ENCODE data around the gene FGFR2. TPM values are rescaled to one million over a fixed set of nuclear protein-coding genes. Genes with fewer than 3 reads are reported as not detected.

FGFR2 gene
- total RNA-seq, 4 donors from 2014 or later = 105 to 222 (median 155) TPM

- Histone ChIP-seq H3K9me3 (no peaks in the 10 kb centered on the region), H3K36me3 (no peaks in the 10 kb centered on the region), H3K4me1 (no peaks in the 10 kb centered on the region), H3K4me3 (no peak overlapping the region), H3K27ac (no peak overlapping the region), H3K27me3 (no peaks in the 10 kb centered on the region)
- no peak for DNase-seq (ENCODE audit: low spot score in 2 of 2)
- no peak for TF ChIP-seq EP300 (IDR thresholded peaks at IDR 0.05)
- no peak for TF ChIP-seq POLR2AphosphoS5 (IDR thresholded peaks at IDR 0.05)
- no peak for TF ChIP-seq CTCF (IDR thresholded peaks at IDR 0.05)
- WGBS = 64% methylated on average over 15 of the region's 19 CpGs
These were observed 128.2 kb downstream of the FGFR2 start for GRCh38 chr10:121469797-121470606.

- Histone ChIP-seq H3K9me3 (no peaks in the 10 kb centered on the region), H3K4me3 (no peak overlapping the region), H3K4me1 (no peaks in the 10 kb centered on the region), H3K36me3 (no peaks in the 10 kb centered on the region), H3K27ac (no peak overlapping the region), H3K27me3 (no peaks in the 10 kb centered on the region)
- no peak for DNase-seq (ENCODE audit: low spot score in 2 of 2)
- 88% methylated on average over 8 of the region's 8 CpGs for WGBS
- TF ChIP-seq EP300 (IDR thresholded peaks at IDR 0.05) (no peak), POLR2AphosphoS5 (IDR thresholded peaks at IDR 0.05) (no peak), POLR2A (IDR thresholded peaks at IDR 0.05) (no peak), CTCF (IDR thresholded peaks at IDR 0.05) (no peak)
These were observed 129.5 kb downstream of the FGFR2 start for GRCh38 chr10:121468726-121469125.

GRCh38 chr10:121466424-121466823 lies 131.8 kb downstream of the FGFR2 start:
- Histone ChIP-seq H3K36me3 (no peaks in the 10 kb centered on the region), H3K4me3 (no peak overlapping the region), H3K9me3 (no peaks in the 10 kb centered on the region), H3K27me3 (no peaks in the 10 kb centered on the region), H3K27ac (no peak overlapping the region), H3K4me1 (no peaks in the 10 kb centered on the region)
- DNase-seq (ENCODE audit: low spot score in 2 of 2) = no peak
- 93% methylated on average over 4 of the region's 4 CpGs for WGBS
- no peak for TF ChIP-seq POLR2A (IDR thresholded peaks at IDR 0.05)
- TF ChIP-seq CTCF (IDR thresholded peaks at IDR 0.05) = no peak
- TF ChIP-seq POLR2AphosphoS5 (IDR thresholded peaks at IDR 0.05) = no peak
- TF ChIP-seq EP300 (IDR thresholded peaks at IDR 0.05) = no peak

GRCh38 chr10:121465215-121465614 lies 133.0 kb downstream of the FGFR2 start:
- Histone ChIP-seq H3K27me3 (no peaks in the 10 kb centered on the region), H3K36me3 (no peaks in the 10 kb centered on the region), H3K27ac (no peak overlapping the region), H3K4me1 (no peaks in the 10 kb centered on the region), H3K4me3 (no peak overlapping the region), H3K9me3 (no peaks in the 10 kb centered on the region)
- DNase-seq (ENCODE audit: low spot score in 2 of 2) = no peak
- WGBS = 93% methylated on average over 14 of the region's 14 CpGs
- TF ChIP-seq EP300 (IDR thresholded peaks at IDR 0.05) (no peak), POLR2AphosphoS5 (IDR thresholded peaks at IDR 0.05) (no peak), POLR2A (IDR thresholded peaks at IDR 0.05) (no peak)

- Histone ChIP-seq H3K27me3 (no peaks in the 10 kb centered on the region), H3K4me1 (no peaks in the 10 kb centered on the region), H3K36me3 (no peaks in the 10 kb centered on the region), H3K9me3 (no peaks in the 10 kb centered on the region), H3K27ac (no peak overlapping the region), H3K4me3 (no peak overlapping the region)
- no peak for DNase-seq (ENCODE audit: low spot score in 2 of 2)
- 100% methylated on average over 2 of the region's 2 CpGs for WGBS
- no peak for TF ChIP-seq EP300 (IDR thresholded peaks at IDR 0.05)
- no peak for TF ChIP-seq POLR2AphosphoS5 (IDR thresholded peaks at IDR 0.05)
- TF ChIP-seq CTCF (IDR thresholded peaks at IDR 0.05) = no peak
- no peak for TF ChIP-seq POLR2A (IDR thresholded peaks at IDR 0.05)
These were observed 133.7 kb downstream of the FGFR2 start for GRCh38 chr10:121464517-121464916.

All from suprapubic skin (tissue), 4 donors.